GM23338 (cell line): ENCODE measurements around the gene ADGB. TPM values are rescaled to one million over a fixed set of nuclear protein-coding genes. Genes with fewer than 3 reads are reported as not detected.

Source experiments
- ATAC-seq: fragments of 200-7000 bp; cut with Tn5 transposase; 3 replicates; pipeline ENCODE4 v1.9.1; 2020
- DNase-seq: peaks from one replicate; pipeline ENCODE4 v3.0.0-alpha.2; 2015; ENCODE audit warnings: low spot score
- H2AFZ ChIP-seq: fragments of 200-600 bp; sonication (generic); 2 replicates; pipeline ENCODE4 v1.8.0; 2016; ENCODE audit warnings: antibody characterized with exemption, mild to moderate bottlenecking, moderate library complexity
- H3F3A ChIP-seq: fragments of 200-600 bp; sonication (generic); replicated peaks from 2 replicates; pipeline ENCODE4 v1.8.0; 2017; ENCODE audit warnings: antibody characterized with exemption, mixed run types, low read depth
- H3K27ac ChIP-seq: fragments of 200-600 bp; sonication (generic); 2 replicates; pipeline ENCODE4 v1.6.1; 2016; ENCODE audit warnings: low read depth
- H3K27me3 ChIP-seq: fragments of 200-600 bp; sonication (generic); 2 replicates; pipeline ENCODE4 v1.8.0; 2016; ENCODE audit warnings: mild to moderate bottlenecking, mixed run types, moderate library complexity; ENCODE audit not compliant: insufficient read depth
- H3K36me3 ChIP-seq: fragments of 200-600 bp; sonication (generic); 2 replicates; pipeline ENCODE4 v1.8.0; 2016; ENCODE audit warnings: mild to moderate bottlenecking; ENCODE audit not compliant: insufficient read depth
- H3K4me1 ChIP-seq: fragments of 200-600 bp; sonication (generic); 2 replicates; pipeline ENCODE4 v1.8.0; 2016; ENCODE audit warnings: mild to moderate bottlenecking, moderate library complexity; ENCODE audit not compliant: insufficient read depth
- H3K4me2 ChIP-seq: fragments of 200-600 bp; sonication (generic); 2 replicates; pipeline ENCODE4 v1.7.1; 2017; ENCODE audit warnings: mixed run types
- H3K4me3 ChIP-seq: fragments of 200-600 bp; sonication (generic); 2 replicates; pipeline ENCODE4 v1.6.1; 2016; ENCODE audit warnings: mixed run types
- H3K79me2 ChIP-seq: fragments of 200-600 bp; sonication (generic); replicated peaks from 2 replicates; pipeline ENCODE4 v1.8.0; 2017; ENCODE audit warnings: mild to moderate bottlenecking; ENCODE audit not compliant: insufficient read depth
- H3K9me2 ChIP-seq: fragments of 200-600 bp; sonication (generic); 2 replicates; pipeline ENCODE4 v1.8.0; 2017; ENCODE audit not compliant: insufficient read depth
- H4K20me1 ChIP-seq: fragments of 200-600 bp; sonication (generic); replicated peaks from 2 replicates; pipeline ENCODE4 v1.8.0; 2017; ENCODE audit warnings: mild to moderate bottlenecking; ENCODE audit not compliant: insufficient read depth
- H3K27ac Mint-ChIP-seq: 2 replicates; pipeline ENCODE4 v1.8.0; 2020; ENCODE audit warnings: inconsistent platforms, mild to moderate bottlenecking, moderate library complexity, mixed read lengths
- H3K27me3 Mint-ChIP-seq: 3 replicates; pipeline ENCODE4 v1.8.0; 2022; ENCODE audit warnings: low read depth, mild to moderate bottlenecking, moderate library complexity, mixed read lengths, inconsistent platforms; ENCODE audit not compliant: insufficient read depth, poor library complexity
- H3K36me3 Mint-ChIP-seq: 3 replicates; pipeline ENCODE4 v1.8.0; 2021; ENCODE audit warnings: low read depth, mild to moderate bottlenecking, inconsistent platforms, moderate library complexity, mixed read lengths
- H3K4me1 Mint-ChIP-seq: 3 replicates; pipeline ENCODE4 v1.8.0; 2020; ENCODE audit warnings: mild to moderate bottlenecking, inconsistent platforms, mixed read lengths
- H3K4me3 Mint-ChIP-seq: 3 replicates; pipeline ENCODE4 v1.8.0; 2021; ENCODE audit warnings: moderate library complexity, mild to moderate bottlenecking, inconsistent platforms, mixed read lengths
- H3K9me3 Mint-ChIP-seq: 3 replicates; pipeline ENCODE4 v1.8.0; 2020; ENCODE audit warnings: moderate library complexity, mild to moderate bottlenecking, inconsistent platforms, mixed read lengths
- EZH2 ChIP-seq: fragments of 200-600 bp; sonication (generic); IDR thresholded peaks from one replicate; pipeline ENCODE4 v1.8.0; 2017; ENCODE audit warnings: antibody characterized with exemption, mild to moderate bottlenecking, low read depth; ENCODE audit not compliant: unreplicated experiment
- EZH2phosphoT487 ChIP-seq: fragments of 200-600 bp; sonication (generic); IDR thresholded peaks from one replicate; pipeline ENCODE4 v1.8.1; 2018; ENCODE audit warnings: antibody characterized with exemption; ENCODE audit not compliant: unreplicated experiment
- JUNB ChIP-seq: IDR thresholded peaks from one replicate; pipeline ENCODE4 v1.6.1; 2016; ENCODE audit warnings: antibody characterized with exemption; ENCODE audit not compliant: unreplicated experiment
- NANOG ChIP-seq: IDR thresholded peaks from 2 replicates; pipeline ENCODE4 v1.6.1; 2016; ENCODE audit warnings: antibody characterized with exemption, borderline replicate concordance
- POLR2AphosphoS5 ChIP-seq: IDR thresholded peaks from 2 replicates; pipeline ENCODE4 v1.6.1; 2016; ENCODE audit warnings: antibody characterized with exemption, low read depth
- STAT1 ChIP-seq: IDR thresholded peaks from one replicate; pipeline ENCODE4 v1.6.1; 2016; ENCODE audit warnings: antibody characterized with exemption; ENCODE audit not compliant: unreplicated experiment
- ZNF114 ChIP-seq: fragments of 250-450 bp; sonication (Bioruptor Pico); IDR thresholded peaks from 2 replicates; pipeline ENCODE4 v1.5.0; 2020; ENCODE audit warnings: mild to moderate bottlenecking, moderate library complexity
- ZNF331 ChIP-seq: fragments of 250-450 bp; sonication (Bioruptor Pico); IDR thresholded peaks from 2 replicates; pipeline ENCODE4 v1.5.0; 2020; ENCODE audit warnings: low read depth, mild to moderate bottlenecking, moderate library complexity
- polyA plus RNA-seq: library from polyadenylated mRNA; unstranded; fragments of >200 nt; fragmentation: Nextera tagmentation; extraction: Ambion mirVana; gene quantifications from 2 replicates; pipeline ENCODE4 v1.2.1, GENCODE V29; 2016
- total RNA-seq: library from RNA; depleted of rRNA; stranded (reverse); fragments of >200 nt; shearing (Covaris generic); gene quantifications from 2 replicates; pipeline ENCODE4 v1.2.3, GENCODE V29; 2014
- TF ChIP-seq, protein P1 (sequence below): fragments of 250-450 bp; sonication (Bioruptor Pico); IDR thresholded peaks from 2 replicates; pipeline ENCODE4 v1.5.0; 2020; ENCODE audit warnings: mild to moderate bottlenecking, moderate library complexity
- TF ChIP-seq, protein P2 (sequence below): IDR thresholded peaks from 2 replicates; pipeline ENCODE4 v1.6.1; 2016; ENCODE audit warnings: antibody characterized with exemption

Gene ADGB
- total and polyA plus RNA-seq, 2 experiments from 2014 or later: not detected

DNA sequence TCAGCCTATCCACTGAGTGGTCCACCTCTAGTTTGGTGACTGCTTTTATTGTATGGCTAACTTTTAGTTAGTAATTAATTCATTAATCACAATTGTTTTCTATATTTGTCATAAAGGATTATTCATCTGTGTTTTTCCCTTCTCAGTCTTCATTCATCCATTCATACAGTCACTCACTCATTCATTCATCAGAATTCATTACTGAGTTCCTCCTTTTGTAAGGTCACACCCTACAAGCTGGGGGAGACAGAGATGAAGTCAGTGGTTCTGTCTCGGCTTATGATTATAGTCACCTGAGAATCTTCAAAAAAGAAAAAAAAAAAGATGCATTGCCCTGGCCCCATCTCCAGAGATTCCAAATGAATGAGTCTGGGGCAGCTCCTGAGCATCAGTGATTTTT lies 257.1 kb downstream of the ADGB start (continued):
- TF ChIP-seq, protein P1, sequence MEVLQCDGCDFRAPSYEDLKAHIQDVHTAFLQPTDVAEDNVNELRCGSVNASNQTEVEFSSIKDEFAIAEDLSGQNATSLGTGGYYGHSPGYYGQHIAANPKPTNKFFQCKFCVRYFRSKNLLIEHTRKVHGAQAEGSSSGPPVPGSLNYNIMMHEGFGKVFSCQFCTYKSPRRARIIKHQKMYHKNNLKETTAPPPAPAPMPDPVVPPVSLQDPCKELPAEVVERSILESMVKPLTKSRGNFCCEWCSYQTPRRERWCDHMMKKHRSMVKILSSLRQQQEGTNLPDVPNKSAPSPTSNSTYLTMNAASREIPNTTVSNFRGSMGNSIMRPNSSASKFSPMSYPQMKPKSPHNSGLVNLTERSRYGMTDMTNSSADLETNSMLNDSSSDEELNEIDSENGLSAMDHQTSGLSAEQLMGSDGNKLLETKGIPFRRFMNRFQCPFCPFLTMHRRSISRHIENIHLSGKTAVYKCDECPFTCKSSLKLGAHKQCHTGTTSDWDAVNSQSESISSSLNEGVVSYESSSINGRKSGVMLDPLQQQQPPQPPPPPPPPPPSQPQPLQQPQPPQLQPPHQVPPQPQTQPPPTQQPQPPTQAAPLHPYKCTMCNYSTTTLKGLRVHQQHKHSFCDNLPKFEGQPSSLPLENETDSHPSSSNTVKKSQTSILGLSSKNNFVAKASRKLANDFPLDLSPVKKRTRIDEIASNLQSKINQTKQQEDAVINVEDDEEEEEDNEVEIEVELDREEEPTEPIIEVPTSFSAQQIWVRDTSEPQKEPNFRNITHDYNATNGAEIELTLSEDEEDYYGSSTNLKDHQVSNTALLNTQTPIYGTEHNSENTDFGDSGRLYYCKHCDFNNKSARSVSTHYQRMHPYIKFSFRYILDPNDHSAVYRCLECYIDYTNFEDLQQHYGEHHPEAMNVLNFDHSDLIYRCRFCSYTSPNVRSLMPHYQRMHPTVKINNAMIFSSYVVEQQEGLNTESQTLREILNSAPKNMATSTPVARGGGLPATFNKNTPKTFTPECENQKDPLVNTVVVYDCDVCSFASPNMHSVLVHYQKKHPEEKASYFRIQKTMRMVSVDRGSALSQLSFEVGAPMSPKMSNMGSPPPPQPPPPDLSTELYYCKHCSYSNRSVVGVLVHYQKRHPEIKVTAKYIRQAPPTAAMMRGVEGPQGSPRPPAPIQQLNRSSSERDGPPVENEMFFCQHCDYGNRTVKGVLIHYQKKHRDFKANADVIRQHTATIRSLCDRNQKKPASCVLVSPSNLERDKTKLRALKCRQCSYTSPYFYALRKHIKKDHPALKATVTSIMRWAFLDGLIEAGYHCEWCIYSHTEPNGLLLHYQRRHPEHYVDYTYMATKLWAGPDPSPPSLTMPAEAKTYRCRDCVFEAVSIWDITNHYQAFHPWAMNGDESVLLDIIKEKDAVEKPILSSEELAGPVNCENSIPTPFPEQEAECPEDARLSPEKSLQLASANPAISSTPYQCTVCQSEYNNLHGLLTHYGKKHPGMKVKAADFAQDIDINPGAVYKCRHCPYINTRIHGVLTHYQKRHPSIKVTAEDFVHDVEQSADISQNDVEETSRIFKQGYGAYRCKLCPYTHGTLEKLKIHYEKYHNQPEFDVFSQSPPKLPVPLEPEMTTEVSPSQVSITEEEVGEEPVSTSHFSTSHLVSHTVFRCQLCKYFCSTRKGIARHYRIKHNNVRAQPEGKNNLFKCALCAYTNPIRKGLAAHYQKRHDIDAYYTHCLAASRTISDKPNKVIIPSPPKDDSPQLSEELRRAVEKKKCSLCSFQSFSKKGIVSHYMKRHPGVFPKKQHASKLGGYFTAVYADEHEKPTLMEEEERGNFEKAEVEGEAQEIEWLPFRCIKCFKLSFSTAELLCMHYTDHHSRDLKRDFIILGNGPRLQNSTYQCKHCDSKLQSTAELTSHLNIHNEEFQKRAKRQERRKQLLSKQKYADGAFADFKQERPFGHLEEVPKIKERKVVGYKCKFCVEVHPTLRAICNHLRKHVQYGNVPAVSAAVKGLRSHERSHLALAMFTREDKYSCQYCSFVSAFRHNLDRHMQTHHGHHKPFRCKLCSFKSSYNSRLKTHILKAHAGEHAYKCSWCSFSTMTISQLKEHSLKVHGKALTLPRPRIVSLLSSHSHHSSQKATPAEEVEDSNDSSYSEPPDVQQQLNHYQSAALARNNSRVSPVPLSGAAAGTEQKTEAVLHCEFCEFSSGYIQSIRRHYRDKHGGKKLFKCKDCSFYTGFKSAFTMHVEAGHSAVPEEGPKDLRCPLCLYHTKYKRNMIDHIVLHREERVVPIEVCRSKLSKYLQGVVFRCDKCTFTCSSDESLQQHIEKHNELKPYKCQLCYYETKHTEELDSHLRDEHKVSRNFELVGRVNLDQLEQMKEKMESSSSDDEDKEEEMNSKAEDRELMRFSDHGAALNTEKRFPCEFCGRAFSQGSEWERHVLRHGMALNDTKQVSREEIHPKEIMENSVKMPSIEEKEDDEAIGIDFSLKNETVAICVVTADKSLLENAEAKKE: no peak
- no peak for TF ChIP-seq NANOG
- no peak for TF ChIP-seq STAT1
- TF ChIP-seq POLR2AphosphoS5: no peak
- TF ChIP-seq EZH2: no peak

DNA sequence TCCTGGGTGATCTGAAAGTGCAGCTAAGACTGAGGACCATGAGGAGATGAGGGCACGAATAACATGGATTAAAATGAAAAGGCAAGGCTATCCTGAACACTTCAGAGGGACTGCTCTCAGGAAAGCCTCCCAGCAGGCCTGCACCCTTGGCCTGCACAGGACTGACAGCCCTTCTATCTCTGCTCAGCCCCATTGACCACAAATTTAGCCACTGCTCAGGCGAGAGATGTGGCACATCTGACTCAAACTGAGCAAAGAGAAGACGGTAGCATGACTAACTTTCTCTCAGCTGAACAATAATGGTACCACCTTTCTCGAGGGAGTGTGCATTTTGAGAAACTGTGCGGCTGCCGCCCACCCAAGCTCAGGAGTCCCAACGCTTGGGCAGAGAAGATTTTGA lies 257.5 kb downstream of the ADGB start:
- no peak overlapping the region for H3K27ac Mint-ChIP-seq
- no peak for TF ChIP-seq ZNF114 (CRISPR knock-in tag)
- TF ChIP-seq STAT1: no peak
- no peak for TF ChIP-seq NANOG
- no peak for TF ChIP-seq ZNF331
- TF ChIP-seq, protein P2, sequence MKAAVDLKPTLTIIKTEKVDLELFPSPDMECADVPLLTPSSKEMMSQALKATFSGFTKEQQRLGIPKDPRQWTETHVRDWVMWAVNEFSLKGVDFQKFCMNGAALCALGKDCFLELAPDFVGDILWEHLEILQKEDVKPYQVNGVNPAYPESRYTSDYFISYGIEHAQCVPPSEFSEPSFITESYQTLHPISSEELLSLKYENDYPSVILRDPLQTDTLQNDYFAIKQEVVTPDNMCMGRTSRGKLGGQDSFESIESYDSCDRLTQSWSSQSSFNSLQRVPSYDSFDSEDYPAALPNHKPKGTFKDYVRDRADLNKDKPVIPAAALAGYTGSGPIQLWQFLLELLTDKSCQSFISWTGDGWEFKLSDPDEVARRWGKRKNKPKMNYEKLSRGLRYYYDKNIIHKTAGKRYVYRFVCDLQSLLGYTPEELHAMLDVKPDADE: no peak
- TF ChIP-seq, protein P1: no peak
- TF ChIP-seq EZH2phosphoT487: no peak
- no peak for TF ChIP-seq JUNB
- TF ChIP-seq POLR2AphosphoS5: no peak

More for the DNA sequence above, 257.5 kb downstream of the ADGB start:
- Histone ChIP-seq H3K4me1 (no peaks in the 10 kb centered on the region), H3K36me3 (no peaks in the 10 kb centered on the region), H3K4me2 (no peak overlapping the region), H2AFZ (no peak overlapping the region), H3K27ac (no peak overlapping the region), H3F3A (no peaks in the 10 kb centered on the region), H3K4me3 (no peak overlapping the region), H3K9me2 (no peaks in the 10 kb centered on the region), H3K27me3 (no peaks in the 10 kb centered on the region), H4K20me1 (no peaks in the 10 kb centered on the region), H3K79me2 (no peaks in the 10 kb centered on the region)
- Mint-ChIP-seq H3K4me1 (peaks cover 7% of the 10 kb centered on the region; the same call in 1 of the 3 replicates), H3K9me3 (no peaks in the 10 kb centered on the region), H3K4me3 (no peak overlapping the region), H3K27me3 (peaks cover 6% of the 10 kb centered on the region), H3K36me3 (no peaks in the 10 kb centered on the region; the same call in 2 of the 3 replicates)
- ATAC-seq: no peak
- no peak for DNase-seq
